ENCODE results near the gene LSS.

Gene LSS

GRCh38 chr21:46228345-46229051, at the start of gene LSS:
Gene LSS, minus strand, starts transcription at chr21:46228774. Its CDS starts 29 bp downstream, at chr21:46228745.
- DNase-seq (ENCODE audit: low read depth in 2 of 2): peak; percentile 92 to 94

GRCh38 chr21:46274797-46275390, 46.3 kb upstream of the LSS start:
- DNase-seq (ENCODE audit: low read depth in 2 of 2): no peak

GRCh38 chr21:46273341-46273740, 44.8 kb upstream of the LSS start:
- DNase-seq (ENCODE audit: low read depth in 2 of 2): no peak

- no peak for DNase-seq (ENCODE audit: low read depth in 2 of 2)
These were observed 40.9 kb upstream of the LSS start for GRCh38 chr21:46269466-46269865.

GRCh38 chr21:46268371-46268770, 39.8 kb upstream of the LSS start:
- DNase-seq (ENCODE audit: low read depth in 2 of 2): no peak

- no peak for DNase-seq (ENCODE audit: low read depth in 2 of 2)
These were observed 38.4 kb upstream of the LSS start for GRCh38 chr21:46266946-46267345.

GRCh38 chr21:46265736-46266525, 37.4 kb upstream of the LSS start:
- DNase-seq (ENCODE audit: low read depth in 2 of 2): no peak

- DNase-seq (ENCODE audit: low read depth in 2 of 2): no peak
These were observed 36.1 kb upstream of the LSS start for GRCh38 chr21:46264690-46265144.

GRCh38 chr21:46264046-46264689, 35.6 kb upstream of the LSS start:
- no peak for DNase-seq (ENCODE audit: low read depth in 2 of 2)

- DNase-seq (ENCODE audit: low read depth in 2 of 2): no peak
These were observed 28.0 kb upstream of the LSS start for GRCh38 chr21:46256501-46256994.

- no peak for DNase-seq (ENCODE audit: low read depth in 2 of 2)
These were observed 27.3 kb upstream of the LSS start for GRCh38 chr21:46255758-46256337.

- DNase-seq (ENCODE audit: low read depth in 2 of 2): no peak
These were observed 26.6 kb upstream of the LSS start for GRCh38 chr21:46255166-46255565.

- DNase-seq (ENCODE audit: low read depth in 2 of 2): no peak
These were observed 25.8 kb upstream of the LSS start for GRCh38 chr21:46254208-46254975.

- DNase-seq (ENCODE audit: low read depth in 2 of 2): peak; percentile 35 to 36
These were observed 25.1 kb upstream of the LSS start for GRCh38 chr21:46253610-46254124.

GRCh38 chr21:46252840-46253239, 24.3 kb upstream of the LSS start:
- no peak for DNase-seq (ENCODE audit: low read depth in 2 of 2)

- DNase-seq (ENCODE audit: low read depth in 2 of 2): no peak
These were observed 21.7 kb upstream of the LSS start for GRCh38 chr21:46250146-46250725.

GRCh38 chr21:46248827-46249226, 20.3 kb upstream of the LSS start:
- DNase-seq (ENCODE audit: low read depth in 2 of 2): no peak

GRCh38 chr21:46248422-46248782, 19.8 kb upstream of the LSS start:
- no peak for DNase-seq (ENCODE audit: low read depth in 2 of 2)

GRCh38 chr21:46247699-46248421, 19.3 kb upstream of the LSS start:
- DNase-seq (ENCODE audit: low read depth in 2 of 2): no peak

GRCh38 chr21:46246345-46246744, 17.8 kb upstream of the LSS start:
- DNase-seq (ENCODE audit: low read depth in 2 of 2): no peak

Measured in stimulated activated CD4-positive, alpha-beta T cell treated with anti-CD3 and anti-CD28 coated beads, Interleukin-15, amount 100 ng/mL, for 48 hours (primary cell).